GM18951 (cell line): Measurements from ENCODE around the gene MAPK11.
A peak's percentile ranks its signal among the peaks of the same experiment; 100 is the strongest.

Experiments used
- POLR2A ChIP-seq: IDR thresholded peaks from 4 replicates; pipeline ENCODE4 v1.6.1; 2011; ENCODE audit warnings: mild to moderate bottlenecking; ENCODE audit not compliant: insufficient read length, insufficient read depth; ENCODE audit errors: extremely low read depth
- in situ Hi-C: fragments of 300-500 bp; cut with MboI; formaldehyde crosslinking; loops from one replicate; pipeline ENCODE4 v1.12.0; 2022; ENCODE audit warnings: low sequenced_read_pairs, mixed read lengths, inconsistent platforms; ENCODE audit not compliant: unreplicated experiment

Gene MAPK11

DNA sequence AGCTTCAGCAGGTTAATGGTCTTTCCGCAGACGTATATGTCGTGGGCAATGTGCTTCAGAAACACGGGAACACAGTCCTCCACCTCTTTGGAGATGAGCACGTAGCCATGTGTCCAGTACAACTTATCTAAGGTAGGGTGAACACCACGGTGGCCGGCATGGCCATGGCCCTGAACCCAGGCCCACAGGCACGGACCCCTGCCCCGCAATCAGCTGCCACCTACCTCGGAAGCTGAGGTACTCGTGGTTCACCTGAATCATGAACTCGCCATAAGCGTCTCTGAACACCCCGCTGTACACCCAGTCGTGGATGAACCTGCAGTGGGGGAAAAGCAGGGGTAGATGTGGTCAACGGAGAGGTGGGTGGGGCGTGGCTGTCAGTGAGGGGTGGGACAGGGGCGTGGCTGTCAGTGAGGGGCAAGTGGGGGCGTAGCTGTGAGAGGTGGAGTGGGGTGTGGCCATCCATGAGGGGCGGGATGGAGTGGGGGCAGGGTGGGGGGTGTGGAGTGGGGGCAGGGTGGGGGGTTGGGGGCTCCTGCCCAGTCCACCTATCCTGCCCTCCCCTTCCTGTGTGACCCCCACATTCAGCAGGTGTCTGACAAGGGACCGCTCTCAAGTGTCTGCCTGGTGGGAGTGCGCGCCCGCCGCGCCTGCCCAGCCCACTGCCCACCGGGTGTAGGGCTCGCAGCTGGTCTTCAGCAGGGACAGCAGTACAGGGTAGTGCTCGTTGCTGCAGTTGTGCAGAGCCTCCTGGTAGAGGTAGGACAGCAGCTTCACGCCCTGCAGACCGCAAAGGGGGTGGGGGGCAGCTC is 43.9 kb downstream of the MAPK11 start:
- in situ Hi-C loops, result no loop called here
- no peak for TF ChIP-seq POLR2A

DNA sequence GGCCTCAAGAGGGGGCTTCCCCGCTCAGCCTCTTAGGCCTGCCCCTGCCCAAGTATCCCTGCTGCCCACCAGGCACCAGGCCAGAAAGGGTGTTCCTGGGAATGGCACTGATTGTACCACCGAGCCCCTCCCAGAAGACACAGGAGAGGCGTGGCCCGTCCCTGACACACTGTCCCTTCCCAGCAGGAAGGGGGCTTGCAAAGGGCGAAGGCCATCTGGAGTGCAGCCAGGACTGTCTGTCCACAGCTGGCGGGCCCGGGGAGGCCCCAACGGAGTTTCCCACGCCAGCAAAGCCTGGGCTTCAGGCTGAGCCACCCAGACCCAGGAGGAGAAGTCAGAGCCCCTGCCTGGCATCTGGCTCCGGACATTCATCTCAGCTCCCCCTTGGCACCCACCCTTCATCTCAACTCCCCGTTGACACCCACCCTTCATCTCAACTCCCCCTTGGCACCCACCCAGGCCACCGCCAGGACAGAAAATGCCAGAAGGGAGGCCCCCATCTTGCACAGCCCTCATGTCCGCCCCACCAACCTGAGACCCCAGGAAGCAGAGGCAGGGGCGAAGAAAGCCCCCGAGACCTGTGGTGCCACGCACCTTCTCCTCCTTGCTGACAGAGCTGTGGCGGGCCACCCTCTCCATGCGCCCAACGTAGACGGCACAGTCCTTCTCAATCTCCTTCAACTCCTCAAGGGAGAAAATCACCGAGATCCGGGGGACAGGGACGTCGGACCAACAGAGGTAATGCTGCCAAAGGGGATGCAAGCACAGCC is 44.8 kb downstream of the MAPK11 start:
- no peak for TF ChIP-seq POLR2A
- in situ Hi-C loops, result no loop called here

DNA sequence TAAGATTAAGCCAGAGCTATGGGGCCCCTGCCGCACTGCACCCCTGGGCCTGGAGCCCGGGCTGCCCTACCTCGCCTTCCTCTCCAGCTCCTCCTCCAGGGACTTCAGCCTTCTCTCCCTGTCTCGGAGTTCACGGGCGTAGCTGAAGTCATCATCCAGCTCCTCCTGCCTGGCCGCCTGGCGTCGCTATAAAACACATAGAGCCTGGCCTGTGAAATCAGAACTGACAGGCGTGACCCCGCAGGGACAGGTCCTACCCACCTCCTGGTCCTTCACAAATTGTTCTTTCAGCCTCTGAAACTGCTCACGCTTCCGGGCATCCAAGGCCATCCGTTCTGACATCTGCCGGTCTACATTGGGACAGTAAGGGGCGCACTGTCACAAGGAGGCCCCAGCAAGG is 46.1 kb downstream of the MAPK11 start:
- in situ Hi-C loops, result loop anchor here (25.0 kb wide), 2 partner anchors 287 to 462 kb away; no protein-coding TSS in a partner anchor
- TF ChIP-seq POLR2A, result no peak

DNA sequence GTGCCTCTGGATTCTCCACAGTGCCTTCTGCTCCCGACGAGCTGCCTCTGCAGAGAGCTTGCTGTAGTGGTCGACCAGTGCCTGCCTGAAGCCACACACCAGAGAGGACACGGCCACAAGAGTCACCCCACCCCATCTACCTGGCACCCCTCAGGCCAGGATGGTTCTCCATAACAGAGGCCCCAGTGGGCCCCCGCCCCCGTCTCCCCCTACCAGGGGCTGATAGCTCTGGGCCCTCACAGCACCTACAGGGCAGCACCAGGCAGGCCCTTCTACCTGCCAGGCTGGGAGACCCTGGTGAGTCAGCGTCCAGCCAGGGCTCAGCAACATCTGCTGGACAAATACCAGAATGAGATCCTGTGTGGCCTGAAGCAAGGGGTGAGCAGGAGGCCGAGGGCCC is 47.7 kb downstream of the MAPK11 start:
- in situ Hi-C loops, result loop anchor here (25.0 kb wide), 2 partner anchors 285 to 460 kb away; no protein-coding TSS in a partner anchor
- no peak for TF ChIP-seq POLR2A

DNA sequence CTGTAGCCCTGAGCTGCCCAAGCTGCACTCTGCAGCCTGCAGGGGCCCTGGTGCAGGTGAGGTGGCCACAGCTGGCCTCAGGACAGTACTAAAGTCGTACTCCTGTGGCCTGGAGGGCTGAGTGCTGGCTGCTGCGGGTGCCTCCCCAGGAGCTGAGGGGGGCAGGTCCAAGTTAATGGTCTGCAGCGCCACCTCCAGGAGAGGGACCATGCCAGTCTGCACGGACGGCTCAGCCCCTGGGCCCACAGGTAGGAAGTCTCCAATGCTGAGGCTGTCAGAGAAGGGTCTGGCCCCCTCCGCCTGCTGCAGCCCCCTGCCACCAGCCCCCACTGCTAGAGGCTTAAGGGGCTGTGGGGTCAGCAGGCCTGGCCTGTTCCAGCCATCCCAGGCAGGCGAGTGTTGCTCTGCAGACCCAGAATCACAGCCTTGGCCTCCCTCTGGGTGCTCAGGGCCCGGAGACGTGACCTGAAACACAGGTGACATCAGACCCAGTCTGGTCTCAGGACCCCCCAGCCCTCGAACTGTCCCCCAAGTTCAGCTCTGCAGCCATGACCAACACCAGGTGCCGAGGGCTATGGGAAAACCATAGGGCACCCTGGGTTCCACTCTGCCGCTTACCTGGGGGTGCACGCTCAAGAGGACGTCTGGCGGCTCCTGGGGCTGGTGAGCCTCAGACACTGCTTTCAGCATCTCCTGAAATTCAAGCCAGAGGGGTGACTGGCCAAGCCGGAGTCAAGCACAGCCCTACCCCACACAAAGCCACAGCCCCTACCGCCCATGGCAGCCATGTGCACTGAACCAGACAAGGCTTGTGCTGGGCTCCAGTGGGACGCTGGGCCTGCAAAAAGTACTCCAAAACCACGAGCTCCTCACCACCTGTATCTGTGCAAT is 48.5 kb downstream of the MAPK11 start:
- in situ Hi-C loops, result loop anchor here (25.0 kb wide), 2 partner anchors 284 to 459 kb away; no protein-coding TSS in a partner anchor
- TF ChIP-seq POLR2A, result no peak

DNA sequence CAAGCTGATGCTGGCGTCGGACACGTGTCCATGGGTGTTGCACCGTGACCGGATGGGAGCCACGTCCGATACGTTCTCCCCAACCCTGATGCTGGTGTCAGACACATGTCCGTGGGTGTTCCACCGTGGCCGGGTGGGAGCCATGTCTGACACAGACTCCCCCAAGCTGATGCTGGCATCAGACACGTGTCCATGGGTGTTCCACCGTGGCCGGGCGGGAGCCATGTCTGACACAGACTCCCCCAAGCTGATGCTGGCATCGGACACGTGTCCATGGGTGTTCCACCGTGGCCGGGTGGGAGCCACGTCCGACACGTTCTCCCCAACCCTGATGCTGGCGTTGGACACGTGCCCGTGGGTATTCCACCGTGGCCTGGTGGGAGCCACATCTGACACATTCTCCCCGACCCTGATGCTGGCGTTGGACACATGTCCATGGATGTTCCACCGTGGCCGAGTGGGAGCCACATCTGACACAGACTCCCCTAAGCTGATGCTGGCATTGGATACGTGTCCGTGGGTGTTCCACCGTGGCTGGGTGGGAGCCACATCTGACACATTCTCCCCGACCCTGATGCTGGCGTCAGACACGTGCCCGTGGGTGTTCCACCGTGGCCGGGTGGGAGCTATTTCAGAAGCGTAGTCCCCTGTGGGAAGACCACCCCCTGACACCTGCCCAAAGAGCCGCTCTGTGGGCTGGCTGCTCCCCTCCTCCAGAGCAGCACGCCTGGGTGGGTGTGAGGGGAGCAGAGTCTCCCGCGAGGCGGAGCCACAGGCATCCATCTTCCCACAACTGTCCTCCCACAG is 49.4 kb downstream of the MAPK11 start:
- in situ Hi-C loops, result loop anchor here (25.0 kb wide), 2 partner anchors 284 to 459 kb away; no protein-coding TSS in a partner anchor
- TF ChIP-seq POLR2A, result no peak

DNA sequence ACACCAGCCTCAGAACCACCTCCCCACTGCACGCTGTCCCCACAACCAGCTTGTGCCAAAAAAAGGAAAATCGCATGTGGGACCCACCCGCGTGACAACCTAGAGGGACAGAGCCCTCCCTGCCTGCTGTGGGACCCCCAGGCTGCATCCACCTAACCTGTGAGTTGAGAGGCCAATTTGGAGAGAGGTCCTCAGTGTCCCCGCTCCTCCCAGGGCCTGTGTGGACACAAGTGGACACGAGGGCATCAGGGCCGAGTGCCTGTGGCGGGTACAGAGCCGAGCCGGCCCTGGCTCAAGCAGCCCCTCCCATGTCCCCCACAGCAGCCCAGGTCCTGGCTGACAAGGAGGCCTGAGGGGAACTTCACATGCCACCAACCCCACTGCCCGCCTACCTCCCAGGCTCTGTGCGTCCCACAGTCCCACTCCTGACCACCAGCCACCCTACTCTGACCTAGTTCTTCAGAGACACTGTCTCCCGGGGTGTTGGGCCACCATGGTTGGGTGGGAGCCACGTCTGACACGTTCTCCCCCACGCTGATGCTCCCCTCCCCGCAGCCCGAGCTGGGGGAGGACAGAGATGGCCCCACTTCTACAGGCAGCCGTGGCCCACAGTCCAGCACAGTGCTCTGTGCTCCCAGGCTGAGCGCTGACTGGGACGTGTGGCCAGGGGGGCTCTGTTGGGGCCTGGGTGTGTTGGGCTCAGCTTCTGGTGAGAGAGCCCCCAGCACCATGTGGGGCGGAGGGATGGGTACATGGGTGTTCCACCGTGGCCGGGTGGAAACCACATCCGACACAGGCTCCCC is 50.2 kb downstream of the MAPK11 start:
- no peak for TF ChIP-seq POLR2A
- in situ Hi-C loops, result loop anchor here (25.0 kb wide), 2 partner anchors 283 to 458 kb away; no protein-coding TSS in a partner anchor

DNA sequence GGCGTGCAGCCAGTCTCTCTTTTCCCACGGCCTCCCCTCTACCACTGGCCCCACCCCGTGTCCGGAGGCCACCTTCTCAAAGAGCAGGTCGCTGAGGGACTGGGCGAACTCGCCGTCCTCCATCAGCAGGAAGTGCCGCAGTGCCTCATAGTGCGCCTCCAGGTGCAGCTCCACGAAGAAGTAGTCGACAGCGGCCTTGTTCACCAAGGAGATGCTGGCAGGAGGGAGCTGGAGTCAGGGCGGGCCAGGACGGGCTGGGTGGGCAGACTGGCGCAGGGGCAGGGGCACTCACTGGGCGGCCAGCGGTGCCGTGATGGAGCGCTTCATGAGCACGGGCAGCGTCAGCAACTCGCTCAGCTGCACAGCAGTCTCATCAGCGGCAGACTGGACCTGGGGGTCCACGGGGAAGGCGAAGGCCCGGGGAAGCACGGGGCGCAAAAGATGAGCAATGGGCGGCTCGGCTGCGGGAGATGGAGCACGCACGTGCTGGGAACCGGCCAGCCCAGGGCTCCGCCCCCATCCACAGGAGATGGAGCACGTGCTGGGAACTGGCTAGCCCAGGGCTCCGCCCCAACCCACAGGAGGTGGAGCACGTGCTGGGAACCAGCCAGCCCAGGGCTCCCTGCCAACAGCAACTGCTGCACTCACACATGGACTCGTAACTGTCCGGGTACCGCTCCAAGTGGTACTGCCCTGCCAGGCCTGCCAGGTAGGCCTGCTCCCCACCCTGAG is 51.0 kb downstream of the MAPK11 start:
- TF ChIP-seq POLR2A, result no peak
- in situ Hi-C loops, result loop anchor here (25.0 kb wide), 2 partner anchors 282 to 457 kb away; no protein-coding TSS in a partner anchor

DNA sequence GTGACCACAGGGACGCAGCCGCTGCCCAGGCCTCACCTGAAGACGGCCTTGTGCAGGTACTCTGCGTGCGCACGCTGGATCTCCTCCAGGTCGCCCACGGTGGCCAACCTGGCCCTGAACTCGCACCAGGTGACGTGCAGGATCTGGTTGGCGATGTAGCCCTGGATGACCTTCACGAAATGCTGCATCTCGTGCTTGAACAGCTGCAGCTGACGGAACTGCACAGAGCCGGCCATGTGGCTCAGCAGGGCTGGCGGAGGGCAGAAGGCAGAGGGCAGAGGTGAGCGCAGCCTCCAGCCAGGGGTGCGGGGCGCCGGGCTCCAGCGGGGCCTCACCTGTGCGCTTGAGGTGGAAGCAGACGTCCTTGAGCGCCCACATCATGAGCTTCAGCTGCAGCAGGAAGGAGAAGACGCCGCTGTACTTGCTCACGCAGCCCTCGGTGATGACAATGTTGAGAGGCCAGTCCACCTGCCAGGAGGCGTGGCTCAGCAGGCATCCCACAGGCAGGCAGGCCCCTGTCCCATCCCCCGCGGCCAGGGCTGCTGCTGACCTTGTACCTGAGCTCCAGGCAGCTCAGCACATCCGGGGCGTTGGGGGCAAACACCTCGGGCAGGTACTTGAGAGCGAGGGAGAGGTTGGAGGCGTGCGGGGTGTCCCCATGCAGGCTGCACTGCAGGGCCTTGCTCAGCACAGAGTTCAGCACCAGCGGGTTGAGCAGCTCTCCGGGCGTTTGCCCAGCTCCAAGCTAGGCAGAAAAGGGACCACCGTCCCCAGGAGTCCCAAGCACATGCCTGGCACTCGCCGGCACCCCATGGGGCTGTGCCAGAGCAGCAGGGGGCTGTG is 51.8 kb downstream of the MAPK11 start:
- no peak for TF ChIP-seq POLR2A
- in situ Hi-C loops, result loop anchor here (25.0 kb wide), 2 partner anchors 281 to 456 kb away; no protein-coding TSS in a partner anchor

DNA sequence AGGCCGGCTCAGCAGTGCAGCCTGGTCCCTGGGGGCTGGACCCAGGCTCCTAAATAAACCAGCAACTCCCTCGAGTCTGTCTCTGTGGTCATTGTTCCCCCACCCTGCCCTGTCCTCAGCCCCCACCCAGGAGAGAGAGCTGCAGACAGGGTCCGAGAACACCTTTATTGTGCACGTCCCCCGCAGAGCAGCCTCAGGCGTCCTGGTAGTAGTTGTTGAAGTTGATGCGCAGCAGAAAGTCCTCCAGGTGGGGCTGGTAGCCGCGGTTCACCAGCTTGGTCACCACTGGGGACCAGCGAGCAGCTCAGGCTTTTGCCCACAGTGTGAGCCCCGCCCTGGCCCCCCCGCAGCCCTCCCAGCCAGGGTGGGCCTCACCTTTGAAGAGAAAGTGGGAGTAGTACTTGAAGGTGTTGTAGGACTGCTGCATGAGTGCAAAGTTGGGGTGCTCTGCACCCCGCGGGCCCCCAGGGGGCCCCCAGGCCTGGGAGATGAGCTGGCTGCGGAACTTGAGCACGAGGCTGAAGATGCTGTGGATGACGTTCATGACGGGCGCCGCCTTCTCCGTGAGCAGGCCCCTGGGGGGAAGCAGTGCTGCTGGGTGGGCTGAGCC is 52.5 kb downstream of the MAPK11 start:
- in situ Hi-C loops, result loop anchor here (25.0 kb wide), 2 partner anchors 280 to 455 kb away; no protein-coding TSS in a partner anchor

More for the DNA sequence above, 52.5 kb downstream of the MAPK11 start:
- peak; percentile 30 for TF ChIP-seq POLR2A
